Measurements from ENCODE around the gene TRA2A. TPM values are rescaled to one million over a fixed set of nuclear protein-coding genes. Genes with fewer than 3 reads are reported as not detected.

TRA2A gene
- total RNA-seq, 4 donors from 2014 or later = 12.6 to 50.0 (median 27.1) TPM

- H3K4me1 ChIP-seq = peaks cover 0 to 48% (median 36%) of the 10 kb centered on the region in 3 donors
- no peaks in the 10 kb centered on the region for H3K9me3 ChIP-seq
- H3K27ac ChIP-seq = no peak overlapping the region
- TF ChIP-seq POLR2A (IDR thresholded peaks at IDR 0.05) (no peak), EP300 (IDR thresholded peaks at IDR 0.05) (no peak), CTCF (IDR thresholded peaks at IDR 0.05) (no peak), POLR2AphosphoS5 (IDR thresholded peaks at IDR 0.05) (no peak)
- peak overlapping the region in 1 of 2 donors; percentile 49 for H3K4me3 ChIP-seq
- ATAC-seq = no peak
- 4 to 30% methylated on average over 4 to 5 of the region's 48 CpGs for WGBS, 2 donors (ENCODE audit: low coverage in 1 of 2)
- no peaks in the 10 kb centered on the region for H3K36me3 ChIP-seq
- H3K27me3 ChIP-seq = peaks cover 100% of the 10 kb centered on the region
Observed at GRCh38 chr7:23468526-23469149, 63.1 kb downstream of the TRA2A start.

- H3K36me3 ChIP-seq = no peaks in the 10 kb centered on the region
- ATAC-seq = no peak
- H3K27me3 ChIP-seq = peaks cover 100% of the 10 kb centered on the region
- no peak for TF ChIP-seq EP300 (IDR thresholded peaks at IDR 0.05)
- no peak for TF ChIP-seq POLR2A (IDR thresholded peaks at IDR 0.05)
- TF ChIP-seq POLR2AphosphoS5 (IDR thresholded peaks at IDR 0.05) = no peak
- no peak for TF ChIP-seq CTCF (IDR thresholded peaks at IDR 0.05)
- 2 to 4% methylated on average over 5 to 10 of the region's 32 CpGs for WGBS, 2 donors (ENCODE audit: low coverage in 1 of 2)
- H3K9me3 ChIP-seq = no peaks in the 10 kb centered on the region
- no peak overlapping the region for H3K27ac ChIP-seq
- peak overlapping the region in 1 of 2 donors; percentile 49 for H3K4me3 ChIP-seq
- H3K4me1 ChIP-seq = peaks cover 0 to 45% (median 36%) of the 10 kb centered on the region in 3 donors
Observed at GRCh38 chr7:23467806-23468525, 63.8 kb downstream of the TRA2A start.

- WGBS, 2 donors (ENCODE audit: low coverage in 1 of 2) = 13 to 16% methylated on average over 8 to 10 of the region's 11 CpGs
- Histone ChIP-seq H3K27me3 (peaks cover 100% of the 10 kb centered on the region), H3K9me3 (no peaks in the 10 kb centered on the region), H3K36me3 (no peaks in the 10 kb centered on the region), H3K27ac (no peak overlapping the region), H3K4me3 (peak overlapping the region in 1 of 2 donors; percentile 49), H3K4me1 (peaks cover 0 to 45% (median 36%) of the 10 kb centered on the region in 3 donors)
- TF ChIP-seq POLR2AphosphoS5 (IDR thresholded peaks at IDR 0.05) (no peak), EP300 (IDR thresholded peaks at IDR 0.05) (no peak), POLR2A (IDR thresholded peaks at IDR 0.05) (no peak), CTCF (IDR thresholded peaks at IDR 0.05) (no peak)
- ATAC-seq = no peak
Observed at GRCh38 chr7:23467291-23467805, 64.4 kb downstream of the TRA2A start.

GRCh38 chr7:23462846-23463245 is 68.9 kb downstream of the TRA2A start:
- no peak overlapping the region for H3K4me3 ChIP-seq
- no peaks in the 10 kb centered on the region for H3K9me3 ChIP-seq
- H3K4me1 ChIP-seq = peaks cover 0 to 6% (median 3%) of the 10 kb centered on the region in 3 donors
- TF ChIP-seq CTCF (IDR thresholded peaks at IDR 0.05) (peak in 2 of 4 experiments; percentile 10 to 21), POLR2AphosphoS5 (IDR thresholded peaks at IDR 0.05) (no peak)
- no peak overlapping the region for H3K27ac ChIP-seq
- H3K27me3 ChIP-seq = peaks cover 93% of the 10 kb centered on the region
- 14 to 18% methylated on average over 2 of the region's 2 CpGs for WGBS, 2 donors (ENCODE audit: low coverage in 1 of 2)
- no peaks in the 10 kb centered on the region for H3K36me3 ChIP-seq
- ATAC-seq = no peak

Data from gastroesophageal sphincter (tissue), 4 donors.